IPS DF 6.9 (cell line): Measurements from ENCODE around the gene NOTCH3.

Experiments used
- DNase-seq: peaks from one replicate; pipeline ENCODE4 v3.0.0-alpha.2; 2013; ENCODE audit warnings: low read depth, low spot score
- H3K27ac ChIP-seq: one replicate; pipeline ENCODE4 v1.5.1; 2013; ENCODE audit warnings: low read length, control low read depth
- H3K27me3 ChIP-seq: 2 replicates; pipeline ENCODE4 v1.6.1; 2013; ENCODE audit warnings: mild to moderate bottlenecking, low read length; ENCODE audit not compliant: control insufficient read depth, insufficient read depth
- H3K36me3 ChIP-seq: 2 replicates; pipeline ENCODE4 v1.6.1; 2013; ENCODE audit warnings: low read length; ENCODE audit not compliant: control insufficient read depth, insufficient read depth
- H3K4me1 ChIP-seq: 2 replicates; pipeline ENCODE4 v1.6.1; 2013; ENCODE audit warnings: low read length; ENCODE audit not compliant: control insufficient read depth, insufficient read depth
- H3K4me3 ChIP-seq: 2 replicates; pipeline ENCODE4 v1.5.1; 2013; ENCODE audit warnings: mild to moderate bottlenecking, low read length
- H3K9me3 ChIP-seq: 2 replicates; pipeline ENCODE4 v1.6.1; 2013; ENCODE audit warnings: low read length, inconsistent platforms; ENCODE audit not compliant: control insufficient read depth, insufficient read depth
- WGBS: extraction: QIAGEN DNeasy Blood & Tissue Kit; methylation state at CpG from one replicate; pipeline ENCODE4 v1.1.7; 2013; ENCODE audit warnings: mixed read lengths, missing lambda C conversion rate; ENCODE audit not compliant: insufficient read length, insufficient coverage; 5-methylcytosine and 5-hydroxymethylcytosine counted together

Gene NOTCH3

GRCh38 chr19:15138427-15138826 is 62.4 kb downstream of the NOTCH3 start:
- WGBS, result no CpG with 5 or more reads among the region's 1 CpG
- no peak overlapping the region for H3K4me3 ChIP-seq
- no peak for DNase-seq
- no peaks in the 10 kb centered on the region for H3K27me3 ChIP-seq
- no peaks in the 10 kb centered on the region for H3K4me1 ChIP-seq
- no peaks in the 10 kb centered on the region for H3K36me3 ChIP-seq
- H3K27ac ChIP-seq, result no peak overlapping the region
- peaks cover 4% of the 10 kb centered on the region; the same call in 1 of the 2 replicates for H3K9me3 ChIP-seq

- H3K27me3 ChIP-seq, result no peaks in the 10 kb centered on the region
- H3K4me3 ChIP-seq, result no peak overlapping the region
- H3K36me3 ChIP-seq, result no peaks in the 10 kb centered on the region
- no peak for DNase-seq
- peaks cover 4% of the 10 kb centered on the region; the same call in 1 of the 2 replicates for H3K9me3 ChIP-seq
- H3K27ac ChIP-seq, result no peak overlapping the region
- H3K4me1 ChIP-seq, result no peaks in the 10 kb centered on the region
Observed at GRCh38 chr19:15137777-15138176, 63.0 kb downstream of the NOTCH3 start.

GRCh38 chr19:15136234-15136954 is 64.4 kb downstream of the NOTCH3 start:
- WGBS, result no CpG with 5 or more reads among the region's 2 CpGs
- H3K36me3 ChIP-seq, result no peaks in the 10 kb centered on the region
- no peak overlapping the region for H3K4me3 ChIP-seq
- no peaks in the 10 kb centered on the region for H3K4me1 ChIP-seq
- peaks cover 4% of the 10 kb centered on the region; the same call in 1 of the 2 replicates for H3K9me3 ChIP-seq
- no peak overlapping the region for H3K27ac ChIP-seq
- no peak for DNase-seq
- H3K27me3 ChIP-seq, result no peaks in the 10 kb centered on the region

GRCh38 chr19:15129856-15130585 is 70.8 kb downstream of the NOTCH3 start:
- no peak overlapping the region for H3K27ac ChIP-seq
- no peaks in the 10 kb centered on the region for H3K4me1 ChIP-seq
- H3K36me3 ChIP-seq, result no peaks in the 10 kb centered on the region
- no peak for DNase-seq
- no CpG with 5 or more reads among the region's 16 CpGs for WGBS
- H3K4me3 ChIP-seq, result no peak overlapping the region
- no peaks in the 10 kb centered on the region for H3K27me3 ChIP-seq
- H3K9me3 ChIP-seq, result no peaks in the 10 kb centered on the region

GRCh38 chr19:15128162-15128770 is 72.5 kb downstream of the NOTCH3 start:
- DNase-seq, result no peak
- H3K27ac ChIP-seq, result no peak overlapping the region
- H3K4me3 ChIP-seq, result no peak overlapping the region
- H3K36me3 ChIP-seq, result peaks cover 1% of the 10 kb centered on the region; the same call in 1 of the 2 replicates
- H3K9me3 ChIP-seq, result no peaks in the 10 kb centered on the region
- no CpG with 5 or more reads among the region's 6 CpGs for WGBS
- H3K4me1 ChIP-seq, result no peaks in the 10 kb centered on the region; the same call in 1 of the 2 replicates
- no peaks in the 10 kb centered on the region for H3K27me3 ChIP-seq

- Histone ChIP-seq H3K27ac (no peak overlapping the region), H3K36me3 (peaks cover 9% of the 10 kb centered on the region), H3K4me3 (no peak overlapping the region; the same call in 1 of the 2 replicates), H3K9me3 (no peaks in the 10 kb centered on the region), H3K4me1 (no peaks in the 10 kb centered on the region; the same call in 1 of the 2 replicates), H3K27me3 (no peaks in the 10 kb centered on the region)
- DNase-seq, result no peak
- WGBS, result no CpG with 5 or more reads among the region's 2 CpGs
Observed at GRCh38 chr19:15126131-15126910, 74.5 kb downstream of the NOTCH3 start.

- Histone ChIP-seq H3K27ac (no peak overlapping the region), H3K36me3 (peaks cover 9% of the 10 kb centered on the region), H3K27me3 (no peaks in the 10 kb centered on the region), H3K9me3 (no peaks in the 10 kb centered on the region), H3K4me1 (no peaks in the 10 kb centered on the region; the same call in 1 of the 2 replicates), H3K4me3 (peak overlapping the region; percentile 76; the same call in 1 of the 2 replicates)
- WGBS, result no CpG with 5 or more reads among the region's 61 CpGs
- peak; percentile 97 for DNase-seq
Observed at GRCh38 chr19:15125232-15126067, 75.3 kb downstream of the NOTCH3 start.

GRCh38 chr19:15124572-15125231 is 76.1 kb downstream of the NOTCH3 start:
- Histone ChIP-seq H3K27me3 (no peaks in the 10 kb centered on the region), H3K4me1 (no peaks in the 10 kb centered on the region; the same call in 1 of the 2 replicates), H3K36me3 (peaks cover 12% of the 10 kb centered on the region), H3K4me3 (peak overlapping the region; percentile 76), H3K27ac (no peak overlapping the region), H3K9me3 (no peaks in the 10 kb centered on the region)
- DNase-seq, result no peak
- no CpG with 5 or more reads among the region's 33 CpGs for WGBS

- Histone ChIP-seq H3K27ac (no peak overlapping the region), H3K27me3 (no peaks in the 10 kb centered on the region), H3K4me3 (no peak overlapping the region), H3K9me3 (no peaks in the 10 kb centered on the region), H3K36me3 (peaks cover 18% of the 10 kb centered on the region), H3K4me1 (no peaks in the 10 kb centered on the region; the same call in 1 of the 2 replicates)
- DNase-seq, result no peak
- WGBS, result no CpG with 5 or more reads among the region's 5 CpGs
Observed at GRCh38 chr19:15123900-15124299, 76.9 kb downstream of the NOTCH3 start.
